Measurements from ENCODE around the gene FZD8. TPM values are rescaled to one million over a fixed set of nuclear protein-coding genes. Genes with fewer than 3 reads are reported as not detected.

Gene FZD8
- total RNA-seq, 1 experiment from 2014 or later, result 13.8 TPM

GRCh38 chr10:35594115-35595079, 47.7 kb downstream of the FZD8 start:
- Histone ChIP-seq H3K4me1 (ENCODE audit: insufficient read depth, low read length) (peaks cover 14% of the 10 kb centered on the region), H2AK5ac (ENCODE audit: insufficient read length, low read length) (no peak overlapping the region), H2BK12ac (ENCODE audit: insufficient read length, low read depth, low read length) (no peak overlapping the region), H3K79me1 (ENCODE audit: insufficient read depth, low read depth, low read length, poor library complexity, severe bottlenecking) (no peaks in the 10 kb centered on the region), H3K27ac (ENCODE audit: insufficient read length, low read depth, low read length) (peak overlapping the region; percentile 70), H3K14ac (ENCODE audit: insufficient read depth, low read length) (peak overlapping the region; percentile 10), H3T11ph (ENCODE audit: low read length) (no peak overlapping the region), H2BK5ac (ENCODE audit: insufficient read length, low read length) (no peak overlapping the region), H3K23ac (ENCODE audit: insufficient read length, low read depth, low read length) (no peak overlapping the region), H3K9ac (ENCODE audit: extremely low read depth, insufficient read length, low read length) (no peak overlapping the region), H3K18ac (ENCODE audit: insufficient read length, low read depth, low read length) (peak overlapping the region; percentile 51), H2BK15ac (ENCODE audit: low read depth, low read length) (no peak overlapping the region), H3K9me3 (ENCODE audit: control insufficient read depth, low read depth, low read length) (no peaks in the 10 kb centered on the region), H3K79me2 (ENCODE audit: insufficient read depth, low read length) (no peaks in the 10 kb centered on the region), H3K4me2 (ENCODE audit: insufficient read depth, insufficient read length, low read length) (peak overlapping the region; percentile 29), H3K4ac (ENCODE audit: low read depth, low read length) (no peak overlapping the region), H4K91ac (ENCODE audit: insufficient read length, low read depth, low read length) (peak overlapping the region; percentile 15), H3K23me2 (ENCODE audit: insufficient read length, low read depth, low read length, poor library complexity, severe bottlenecking) (no peaks in the 10 kb centered on the region), H3K56ac (ENCODE audit: insufficient read length, low read depth, low read length) (no peak overlapping the region), H4K5ac (ENCODE audit: insufficient read length, low read depth, low read length) (no peak overlapping the region), H2BK20ac (ENCODE audit: low read depth, low read length, poor library complexity, severe bottlenecking) (no peak overlapping the region), H2AFZ (ENCODE audit: low read length) (no peak overlapping the region), H3K27me3 (ENCODE audit: insufficient read depth, low read length) (no peaks in the 10 kb centered on the region), H2BK120ac (ENCODE audit: low read depth, low read length, poor library complexity, severe bottlenecking) (no peak overlapping the region), H4K8ac (replicated peaks; ENCODE audit: insufficient read length, low read depth, low read length) (no peak overlapping the region), H4K20me1 (ENCODE audit: control insufficient read depth, insufficient read depth, insufficient read length) (no peaks in the 10 kb centered on the region)
- WGBS (ENCODE audit: extremely low coverage, insufficient read length, low lambda C conversion rate), result no CpG with 5 or more reads among the region's 14 CpGs
- Mint-ChIP-seq H3K36me3 (ENCODE audit: insufficient read depth in 1 of 3, low read depth in 3 of 3) (peaks cover 3 to 29% (median 14%) of the 10 kb centered on the region in 3 experiments), H3K4me1 (peaks cover 33 to 36% of the 10 kb centered on the region in 2 experiments), H3K4me3 (peak overlapping the region; percentile 25 to 28; a peak in 4 of 5 replicates), H3K27me3 (ENCODE audit: low read depth) (peaks cover 4% of the 10 kb centered on the region), H3K27ac (peak overlapping the region; percentile 57 to 95 (median 86)), H3K9me3 (peaks cover 22 to 27% of the 10 kb centered on the region in 2 experiments)
- TF ChIP-seq CTCF (conservative IDR thresholded peaks at IDR 0.05), result no peak
- DNase-seq, result peak; percentile 79

All from H9 (cell line).